Mucosa of descending colon (tissue), 3 donors: Measurements from ENCODE around the gene XIRP2. TPM values are rescaled to one million over a fixed set of nuclear protein-coding genes. Genes with fewer than 3 reads are reported as not detected.

Experiments used
- ATAC-seq: fragments of 200-7000 bp; cut with Tn5 transposase; one replicate; pipeline ENCODE4 v1.9.1; 2020; ENCODE audit warnings: mild to moderate bottlenecking, moderate library complexity
- DNase-seq, 3 donors: peaks; one replicate each; pipeline ENCODE4 v3.0.0-alpha.2; 2020
- H3K36me3 ChIP-seq: fragments of 200-600 bp; one replicate; pipeline ENCODE4 v1.8.0; 2021; ENCODE audit warnings: low read depth, mild to moderate bottlenecking
- H3K4me1 ChIP-seq: fragments of 200-600 bp; one replicate; pipeline ENCODE4 v1.8.0; 2021; ENCODE audit warnings: low read depth, mild to moderate bottlenecking
- H3K4me3 ChIP-seq: fragments of 200-600 bp; one replicate; pipeline ENCODE4 v1.8.0; 2021; ENCODE audit warnings: mild to moderate bottlenecking
- H3K9me3 ChIP-seq: fragments of 200-600 bp; one replicate; pipeline ENCODE4 v1.8.0; 2021; ENCODE audit warnings: mild to moderate bottlenecking
- CTCF ChIP-seq: fragments of 200-600 bp; IDR thresholded peaks from one replicate; pipeline ENCODE4 v1.8.0; 2022; ENCODE audit warnings: antibody characterized with exemption, mild to moderate bottlenecking
- intact Hi-C, 2 donors: fragments of 100-400 bp; cut with DNase I in 1 of 2; cut with micrococcal nuclease in 1 of 2; formaldehyde crosslinking; loops; one replicate each; pipeline versions ENCODE4 v1.11.0 to v1.11.1; 2022; cut with DNase I, micrococcal nuclease
- total RNA-seq, 3 donors: library from RNA; stranded (reverse); fragmentation: NEBNext Ultra II Directional in 2 of 3; extraction: Animal tissue kit (Norgen Biotek cat#: 25700) in 2 of 3; gene quantifications; one replicate each; pipeline versions ENCODE4 v1.2.1 to v1.2.4, GENCODE V29; 2021 to 2023
- donor health status: DM: no; HTN: no; CAD: no; lungs with moderate emphysema.
- donor health status: DM: no; HTN: no; CAD: no.
- donor health status: DM: no; HTN: yes; CAD: no.

XIRP2 gene
- total RNA-seq, 3 donors from 2014 or later = 0.29 to 0.55 TPM; not detected in 1

- intact Hi-C loops = no loop called here
- TF ChIP-seq CTCF = no peak
- DNase-seq (no peak), ATAC-seq (no peak)
- Histone ChIP-seq H3K4me1 (no peaks in the 10 kb centered on the region), H3K36me3 (no peaks in the 10 kb centered on the region), H3K4me3 (no peak overlapping the region), H3K9me3 (no peaks in the 10 kb centered on the region)
Observed at GRCh38 chr2:167198576-167198975, 310.3 kb downstream of the XIRP2 start.

- Histone ChIP-seq H3K36me3 (no peaks in the 10 kb centered on the region), H3K4me1 (no peaks in the 10 kb centered on the region), H3K9me3 (no peaks in the 10 kb centered on the region), H3K4me3 (no peak overlapping the region)
- DNase-seq (no peak), ATAC-seq (no peak)
- no peak for TF ChIP-seq CTCF
- intact Hi-C loops = no loop called here
Observed at GRCh38 chr2:167200019-167200418, 311.7 kb downstream of the XIRP2 start.

GRCh38 chr2:167209784-167210183 lies 321.5 kb downstream of the XIRP2 start:
- no peaks in the 10 kb centered on the region for H3K4me1 ChIP-seq
- ATAC-seq = no peak
- H3K9me3 ChIP-seq = no peaks in the 10 kb centered on the region
- no peak for TF ChIP-seq CTCF
- no peak for DNase-seq
- intact Hi-C loops = no loop called here
- H3K36me3 ChIP-seq = no peaks in the 10 kb centered on the region
- no peak overlapping the region for H3K4me3 ChIP-seq

- DNase-seq = peak in 1 of 3 donors; percentile 76
- Histone ChIP-seq H3K4me1 (no peaks in the 10 kb centered on the region), H3K9me3 (no peaks in the 10 kb centered on the region), H3K36me3 (no peaks in the 10 kb centered on the region), H3K4me3 (no peak overlapping the region)
- TF ChIP-seq CTCF = peak; percentile 53
- ATAC-seq = peak; percentile 51
- intact Hi-C loops = no loop called here
Observed at GRCh38 chr2:167212014-167212648, 323.9 kb downstream of the XIRP2 start.

- DNase-seq (peak in 2 of 3 donors; percentile 32 to 43), ATAC-seq (peak; percentile 45)
- H3K4me3 ChIP-seq = no peak overlapping the region
- H3K36me3 ChIP-seq = no peaks in the 10 kb centered on the region
- no peak for TF ChIP-seq CTCF
- no peaks in the 10 kb centered on the region for H3K9me3 ChIP-seq
- H3K4me1 ChIP-seq = no peaks in the 10 kb centered on the region
- intact Hi-C loops = no loop called here
Observed at GRCh38 chr2:167215595-167215994, 327.3 kb downstream of the XIRP2 start.

GRCh38 chr2:167237478-167237877 lies 349.2 kb downstream of the XIRP2 start:
- DNase-seq = no peak
- no peaks in the 10 kb centered on the region for H3K9me3 ChIP-seq
- no peak for ATAC-seq
- H3K4me1 ChIP-seq = no peaks in the 10 kb centered on the region
- TF ChIP-seq CTCF = no peak
- no peaks in the 10 kb centered on the region for H3K36me3 ChIP-seq
- intact Hi-C loops = no loop called here
- no peak overlapping the region for H3K4me3 ChIP-seq
